GM10248 (cell line): ENCODE measurements around the gene COL23A1.

Experiments
- CTCF ChIA-PET: fragments of 300-600 bp; sonication (Branson Sonifier 250); formaldehyde crosslinking; extraction: SDS; loops from one replicate; lab custom pipeline; 2021; ENCODE audit warnings: antibody characterized with exemption; lab: Yijun Ruan, JAX
- POLR2A ChIA-PET: fragments of 350-650 bp; sonication (Branson Sonifier 250); formaldehyde crosslinking; extraction: SDS; loops from one replicate; lab custom pipeline; 2020; ENCODE audit warnings: antibody characterized with exemption; lab: Yijun Ruan, JAX
- DNase-seq: peaks from one replicate; pipeline ENCODE4 v3.0.0; 2012; ENCODE audit errors: extremely low spot score
- TF ChIP-seq, protein P1 (sequence below): IDR thresholded peaks from 2 replicates; pipeline ENCODE4 v1.5.1; 2012; ENCODE audit warnings: mild to moderate bottlenecking, low read depth; ENCODE audit errors: extremely low read depth, missing control alignments, control extremely low read depth

The COL23A1 gene

GRCh38 chr5:178398901-178399700, 191.1 kb downstream of the COL23A1 start:
- ChIA-PET CTCF (interaction anchor here (1.2 kb wide), 1 partner anchor 12 kb away, joined by 3 read pairs; no protein-coding TSS in a partner anchor), POLR2A (no interaction called here)

DNA sequence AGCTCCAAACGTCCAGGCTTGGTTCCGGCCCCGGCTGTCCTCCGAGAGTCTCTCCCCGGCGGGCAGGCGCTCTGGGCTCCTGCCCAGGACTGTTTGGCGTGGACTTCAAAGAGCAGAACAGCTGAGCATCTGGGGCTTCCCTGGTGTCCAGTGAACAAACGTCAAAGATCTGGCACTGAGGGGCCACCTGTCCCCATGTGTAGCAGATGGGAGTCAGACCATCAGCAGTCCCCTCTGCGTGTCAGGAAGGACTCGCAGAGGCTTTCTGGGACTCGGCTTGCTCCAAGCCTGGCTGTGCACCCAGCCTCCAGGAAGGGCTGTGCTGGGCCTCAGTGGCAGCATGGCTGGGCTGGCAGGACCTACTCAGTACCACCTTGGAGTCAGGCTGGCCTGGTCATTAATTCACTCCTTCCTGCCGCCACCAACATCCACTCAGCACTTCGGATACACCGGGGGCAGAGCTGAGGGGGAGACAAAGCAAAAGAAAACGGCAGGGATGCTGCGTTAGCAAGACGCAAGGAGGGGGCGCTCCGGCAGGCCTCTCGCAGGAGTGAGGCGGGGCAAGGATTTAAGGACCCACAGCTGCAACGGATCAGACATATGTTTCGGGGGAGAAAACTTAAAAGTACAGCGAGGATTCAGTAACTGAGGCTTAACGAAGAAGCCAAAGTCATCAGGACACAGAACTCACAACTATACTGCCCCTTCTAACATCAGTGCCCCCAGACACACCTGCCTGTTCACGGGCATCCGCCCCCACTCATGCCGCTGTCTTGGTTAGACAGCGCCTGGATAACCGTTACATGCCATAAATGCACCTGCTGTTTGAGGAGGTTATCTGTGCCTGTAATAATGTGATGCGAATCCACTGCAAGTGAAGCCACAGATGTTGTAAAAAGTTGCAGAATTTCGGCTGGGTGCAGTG, 193.1 kb downstream of the COL23A1 start:
- CTCF ChIA-PET: no interaction called here
- no peak for DNase-seq
- TF ChIP-seq, protein P1, sequence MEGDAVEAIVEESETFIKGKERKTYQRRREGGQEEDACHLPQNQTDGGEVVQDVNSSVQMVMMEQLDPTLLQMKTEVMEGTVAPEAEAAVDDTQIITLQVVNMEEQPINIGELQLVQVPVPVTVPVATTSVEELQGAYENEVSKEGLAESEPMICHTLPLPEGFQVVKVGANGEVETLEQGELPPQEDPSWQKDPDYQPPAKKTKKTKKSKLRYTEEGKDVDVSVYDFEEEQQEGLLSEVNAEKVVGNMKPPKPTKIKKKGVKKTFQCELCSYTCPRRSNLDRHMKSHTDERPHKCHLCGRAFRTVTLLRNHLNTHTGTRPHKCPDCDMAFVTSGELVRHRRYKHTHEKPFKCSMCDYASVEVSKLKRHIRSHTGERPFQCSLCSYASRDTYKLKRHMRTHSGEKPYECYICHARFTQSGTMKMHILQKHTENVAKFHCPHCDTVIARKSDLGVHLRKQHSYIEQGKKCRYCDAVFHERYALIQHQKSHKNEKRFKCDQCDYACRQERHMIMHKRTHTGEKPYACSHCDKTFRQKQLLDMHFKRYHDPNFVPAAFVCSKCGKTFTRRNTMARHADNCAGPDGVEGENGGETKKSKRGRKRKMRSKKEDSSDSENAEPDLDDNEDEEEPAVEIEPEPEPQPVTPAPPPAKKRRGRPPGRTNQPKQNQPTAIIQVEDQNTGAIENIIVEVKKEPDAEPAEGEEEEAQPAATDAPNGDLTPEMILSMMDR: no peak
- POLR2A ChIA-PET: no interaction called here

More at GRCh38 chr5:178398901-178399700, 191.1 kb downstream of the COL23A1 start:
- TF ChIP-seq, protein P1: no peak
- no peak for DNase-seq

- ChIA-PET CTCF (no interaction called here), POLR2A (no interaction called here)
- TF ChIP-seq, protein P1: no peak
- DNase-seq: no peak
These were observed 196.1 kb downstream of the COL23A1 start for GRCh38 chr5:178394074-178394473.

DNA sequence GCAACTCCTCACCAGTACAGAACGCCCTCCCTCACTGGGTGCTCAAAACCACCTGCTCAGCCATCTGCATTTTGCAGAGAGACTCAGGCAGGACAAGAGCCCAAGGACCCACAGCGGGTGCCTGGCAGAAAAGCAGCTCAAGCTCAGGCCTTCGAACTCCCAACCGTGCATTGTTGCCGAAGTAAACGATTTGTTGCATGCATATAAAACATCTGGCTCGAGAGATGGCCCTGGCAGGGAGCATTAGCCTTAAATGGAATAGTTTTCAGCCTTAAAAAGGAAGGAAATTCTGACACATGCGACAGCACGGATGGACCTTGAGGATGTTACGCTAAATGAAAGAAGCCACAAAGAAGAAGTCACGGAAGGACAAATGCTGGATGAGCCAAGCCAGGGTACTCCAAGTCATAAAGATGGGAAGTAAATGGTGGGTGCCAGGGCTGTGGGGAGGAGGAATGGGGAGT, 197.2 kb downstream of the COL23A1 start:
- TF ChIP-seq, protein P1: no peak
- no peak for DNase-seq
- ChIA-PET POLR2A (no interaction called here), CTCF (no interaction called here)

DNA sequence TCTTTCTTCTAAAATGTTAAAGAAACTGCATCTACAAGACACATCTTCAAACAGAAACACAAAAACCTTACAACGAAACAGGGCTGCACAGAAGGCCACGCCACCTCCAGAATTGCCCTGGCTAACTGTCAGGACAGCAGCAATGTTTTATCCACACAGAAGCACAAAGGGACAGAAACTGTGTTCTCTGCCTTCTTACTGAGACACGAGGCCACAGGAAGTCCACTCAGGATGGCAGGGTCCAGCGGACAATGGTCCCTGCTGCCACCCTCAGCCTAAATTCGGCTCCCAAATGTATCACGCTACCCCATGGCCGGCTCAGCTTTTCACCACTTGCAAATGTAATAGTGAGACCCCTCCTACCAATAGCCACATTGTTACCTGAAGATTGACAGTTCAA, 197.8 kb downstream of the COL23A1 start:
- TF ChIP-seq, protein P1: no peak
- POLR2A ChIA-PET: no interaction called here
- CTCF ChIA-PET: no interaction called here
- DNase-seq: no peak

- DNase-seq: no peak
- CTCF ChIA-PET: no interaction called here
- POLR2A ChIA-PET: no interaction called here
- TF ChIP-seq, protein P1: no peak
These were observed 198.7 kb downstream of the COL23A1 start for GRCh38 chr5:178391480-178391879.
